Activated CD8-positive, alpha-beta memory T cell treated with anti-CD3 and anti-CD28 coated beads, Interleukin-2, amount 50 U/mL, for 24 hours (primary cell): ENCODE measurements around the gene ASB15.

ENCODE experiments used
- DNase-seq: peaks from one replicate; pipeline ENCODE4 v3.0.0-alpha.2; 2020; ENCODE audit errors: extremely low read depth

The ASB15 gene

GRCh38 chr7:123635551-123636359 is 34.1 kb downstream of the ASB15 start:
- no peak for DNase-seq

GRCh38 chr7:123637203-123637602 is 35.6 kb downstream of the ASB15 start:
- DNase-seq: no peak

GRCh38 chr7:123637878-123638277 is 36.3 kb downstream of the ASB15 start:
- no peak for DNase-seq

GRCh38 chr7:123639631-123640030 is 38.0 kb downstream of the ASB15 start:
- DNase-seq: no peak

GRCh38 chr7:123640583-123640982 is 39.0 kb downstream of the ASB15 start:
- DNase-seq: no peak

- DNase-seq: no peak
Measured at GRCh38 chr7:123641901-123642300, 40.3 kb downstream of the ASB15 start.

- DNase-seq: no peak
Measured at GRCh38 chr7:123643495-123644441, 42.1 kb downstream of the ASB15 start.

- no peak for DNase-seq
Measured at GRCh38 chr7:123645516-123645915, 43.9 kb downstream of the ASB15 start.

- DNase-seq: no peak
Measured at GRCh38 chr7:123647106-123647730, 45.6 kb downstream of the ASB15 start.

- DNase-seq: no peak
Measured at GRCh38 chr7:123649964-123650363, 48.3 kb downstream of the ASB15 start.

GRCh38 chr7:123650595-123650994 is 49.0 kb downstream of the ASB15 start:
- no peak for DNase-seq

- no peak for DNase-seq
Measured at GRCh38 chr7:123652406-123652805, 50.8 kb downstream of the ASB15 start.

- DNase-seq: no peak
Measured at GRCh38 chr7:123653162-123653561, 51.5 kb downstream of the ASB15 start.

GRCh38 chr7:123655614-123656013 is 54.0 kb downstream of the ASB15 start, which contains the start of gene LMOD2:
Gene LMOD2, plus strand, starts transcription at chr7:123655866. Its CDS starts 98 bp downstream, at chr7:123655964.
- DNase-seq: no peak

- DNase-seq: no peak
Measured at GRCh38 chr7:123656544-123657303, 55.1 kb downstream of the ASB15 start.

GRCh38 chr7:123657304-123657685 is 55.7 kb downstream of the ASB15 start:
- DNase-seq: no peak

- no peak for DNase-seq
Measured at GRCh38 chr7:123658023-123658422, 56.4 kb downstream of the ASB15 start.

GRCh38 chr7:123660514-123661354 is 59.1 kb downstream of the ASB15 start:
- no peak for DNase-seq

GRCh38 chr7:123661765-123662164 is 60.1 kb downstream of the ASB15 start:
- no peak for DNase-seq

- DNase-seq: no peak
Measured at GRCh38 chr7:123662293-123662692, 60.7 kb downstream of the ASB15 start.
